ENCODE results near the gene CPEB4. TPM values are rescaled to one million over a fixed set of nuclear protein-coding genes. Genes with fewer than 3 reads are reported as not detected.

The CPEB4 gene
- total and polyA plus RNA-seq, 9 of the 15 experiments (the other 6 are each of a cell fraction or from before 2014, with no cell fraction given), result 7.4 to 21.3 (median 12.4) TPM

- TF ChIP-seq MAZ (CRISPR knock-in tag; conservative IDR thresholded peaks at IDR 0.05 in 1 of 2, IDR thresholded peaks at IDR 0.05 in 1 of 2) (no peak; a peak in 1 of 4 replicates), MCM2 (IDR thresholded peaks at IDR 0.05; ENCODE audit: low read depth) (no peak), EP300 (IDR thresholded peaks at IDR 0.05; ENCODE audit: low read length) (no peak; the same call in 1 of the 2 replicates), SOX6 (IDR thresholded peaks at IDR 0.05) (no peak), RBM39 (optimal IDR thresholded peaks at IDR 0.05; ENCODE audit: low read depth, low read length) (no peak), U2AF1 (optimal IDR thresholded peaks at IDR 0.05; ENCODE audit: low read depth, low read length) (no peak), CBFA2T2 (conservative IDR thresholded peaks at IDR 0.05) (peak; percentile 46; the same call in 1 of the 2 replicates), CHCHD3 (CRISPR knock-in tag; IDR thresholded peaks at IDR 0.05) (no peak), CREB3L1 (IDR thresholded peaks at IDR 0.05; ENCODE audit: borderline replicate concordance, low read depth) (no peak), PTRF (tag; IDR thresholded peaks at IDR 0.05) (no peak), TAF7 (tag; IDR thresholded peaks at IDR 0.05) (peak; percentile 70), LCOR (CRISPR knock-in tag; IDR thresholded peaks at IDR 0.05) (no peak), ESRRB (CRISPR knock-in tag; IDR thresholded peaks at IDR 0.05; ENCODE audit: borderline replicate concordance) (no peak), ZNF699 (CRISPR knock-in tag; IDR thresholded peaks at IDR 0.05; ENCODE audit: insufficient replicate concordance) (no peak), RBM22 (IDR thresholded peaks at IDR 0.05; ENCODE audit: low read depth, low read length, poor library complexity, severe bottlenecking) (no peak), ZBTB26 (CRISPR knock-in tag; IDR thresholded peaks at IDR 0.05) (no peak), FOS (IDR thresholded peaks at IDR 0.05; ENCODE audit: extremely low read depth, insufficient read length) (peak; percentile 63), HNRNPK (IDR thresholded peaks at IDR 0.05; ENCODE audit: low read depth, low read length, poor library complexity, severe bottlenecking) (no peak), THAP7 (CRISPR knock-in tag; IDR thresholded peaks at IDR 0.05) (no peak), SUPT5H (IDR thresholded peaks at IDR 0.05) (peak; percentile 80), RCOR1 (IDR thresholded peaks at IDR 0.05; ENCODE audit: borderline replicate concordance in 1 of 2, low read depth in 2 of 2, low read length in 2 of 2) (peak in 1 of 2 experiments; percentile 47; a peak in 1 of 4 replicates), PURB (CRISPR knock-in tag; IDR thresholded peaks at IDR 0.05; ENCODE audit: low read depth) (no peak), RBM17 (IDR thresholded peaks at IDR 0.05; ENCODE audit: borderline replicate concordance, low read depth, low read length) (no peak), NCOA1 (IDR thresholded peaks at IDR 0.05; ENCODE audit: low read depth) (no peak), GTF2B (IDR thresholded peaks at IDR 0.05; ENCODE audit: extremely low read depth, insufficient read length) (no peak)
Observed at GRCh38 chr5:173866858-173867679, 21.1 kb upstream of the CPEB4 start (continued).
